SIG-M5 (cell line): ENCODE measurements around the gene COL6A5.

ENCODE experiments used
- DNase-seq: peaks from one replicate; lab custom pipeline; 2025; lab: John Stamatoyannopoulos, UW

The COL6A5 gene

DNA sequence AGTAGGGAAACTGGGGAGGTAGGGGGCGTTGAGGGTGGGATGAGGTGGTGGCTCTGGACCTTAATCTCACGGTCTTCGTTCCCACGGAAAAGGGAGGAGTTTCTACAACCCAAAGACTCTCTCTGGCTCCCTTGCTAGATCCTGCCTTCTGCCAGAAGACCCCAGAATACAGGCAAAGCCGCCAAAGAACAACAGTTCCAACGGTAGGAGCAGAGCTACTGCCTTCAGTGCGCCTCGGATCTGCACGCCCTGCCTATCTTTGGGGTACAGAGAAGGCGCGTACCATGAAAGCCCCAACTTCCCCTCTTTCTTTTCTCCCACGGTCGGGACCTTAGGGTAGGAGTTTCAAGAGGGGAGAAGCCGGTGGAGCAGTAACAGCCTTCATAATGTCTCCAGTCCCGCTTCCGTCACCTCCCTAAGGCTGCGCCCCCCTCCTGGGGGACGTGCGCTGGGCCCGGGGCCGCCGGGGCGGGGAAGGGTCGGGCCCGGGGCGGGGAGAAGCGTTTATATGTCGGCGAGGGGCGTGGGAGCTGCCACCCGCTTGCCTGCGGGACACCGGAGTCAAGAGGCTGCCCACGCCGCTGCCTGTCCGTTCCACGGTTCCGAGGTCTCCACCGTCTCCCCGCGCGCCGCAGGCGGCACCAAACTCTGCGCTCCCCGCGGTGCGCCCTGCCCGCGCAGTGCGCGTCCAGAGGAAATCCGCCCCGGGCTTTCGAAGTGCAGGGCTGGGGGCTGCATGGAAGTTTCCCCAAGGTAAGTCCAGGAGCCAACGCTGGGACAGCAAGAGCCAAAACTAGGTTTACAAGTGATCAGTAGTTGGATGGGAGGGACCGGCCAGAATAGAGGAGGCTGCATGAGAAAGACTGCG is 171.4 kb downstream of the COL6A5 start, which contains the start of gene COL6A6:
Gene COL6A6 (plus strand): TSS at position 533 of the 868 bp plus-strand sequence. CDS start 43,188 bp downstream, outside the sequence.
- no peak for DNase-seq

DNA sequence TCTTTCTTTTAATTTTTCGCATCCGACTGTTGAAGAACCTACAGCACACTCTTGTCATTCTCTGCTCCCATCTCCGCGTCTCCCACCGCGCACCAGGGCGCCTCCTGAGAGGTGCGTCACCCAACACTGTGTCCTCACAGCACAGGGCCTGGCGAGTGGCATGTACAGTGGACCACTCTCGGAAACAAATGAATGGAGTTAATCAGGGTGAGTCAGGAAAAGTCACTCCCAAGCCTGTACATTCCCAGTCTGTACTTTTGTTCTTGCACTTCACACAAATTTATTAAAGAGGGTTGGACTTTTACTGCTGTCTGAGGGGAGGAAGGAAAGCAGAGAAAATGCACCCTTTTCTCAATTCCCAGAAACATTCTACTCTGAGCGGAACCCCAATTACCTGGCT is 172.1 kb downstream of the COL6A5 start:
- no peak for DNase-seq

DNA sequence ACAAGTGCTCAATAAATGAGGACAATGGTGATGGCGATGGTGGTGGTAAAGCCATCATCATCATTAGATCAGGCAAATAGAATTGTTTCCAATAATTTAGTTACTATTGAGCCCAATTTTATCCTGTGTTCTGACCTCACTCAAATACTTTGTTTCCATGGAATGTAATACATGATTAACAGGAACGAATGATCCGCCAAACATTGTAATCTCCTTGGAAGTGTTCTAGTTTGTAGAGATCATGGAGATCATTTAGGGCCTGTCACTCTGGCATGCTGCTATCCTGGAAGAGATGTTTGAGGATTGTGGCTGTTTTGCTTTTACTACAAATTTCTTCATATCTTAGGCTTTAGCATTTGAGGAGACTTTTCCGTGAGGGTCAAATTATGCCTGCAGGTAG is 174.3 kb downstream of the COL6A5 start:
- DNase-seq, result no peak

DNA sequence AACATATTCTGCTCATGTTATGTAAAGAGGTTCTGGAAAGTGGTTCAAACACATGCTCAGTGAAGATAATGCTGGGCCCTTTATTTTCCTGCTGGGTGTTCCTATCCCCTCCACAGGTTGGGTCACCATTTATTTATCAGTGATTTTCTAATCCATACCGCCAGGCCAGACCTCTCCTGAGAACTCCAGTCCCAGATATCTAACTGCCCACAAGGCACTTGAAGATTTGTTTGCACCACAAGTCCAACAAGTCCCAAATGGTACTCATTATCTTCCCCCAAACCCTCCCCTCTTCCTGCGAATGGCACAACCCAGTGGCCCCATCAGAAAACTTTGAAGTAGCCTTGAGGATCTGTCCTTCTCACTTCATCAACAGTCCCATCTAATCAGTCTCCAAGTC is 176.9 kb downstream of the COL6A5 start:
- DNase-seq, result no peak

DNA sequence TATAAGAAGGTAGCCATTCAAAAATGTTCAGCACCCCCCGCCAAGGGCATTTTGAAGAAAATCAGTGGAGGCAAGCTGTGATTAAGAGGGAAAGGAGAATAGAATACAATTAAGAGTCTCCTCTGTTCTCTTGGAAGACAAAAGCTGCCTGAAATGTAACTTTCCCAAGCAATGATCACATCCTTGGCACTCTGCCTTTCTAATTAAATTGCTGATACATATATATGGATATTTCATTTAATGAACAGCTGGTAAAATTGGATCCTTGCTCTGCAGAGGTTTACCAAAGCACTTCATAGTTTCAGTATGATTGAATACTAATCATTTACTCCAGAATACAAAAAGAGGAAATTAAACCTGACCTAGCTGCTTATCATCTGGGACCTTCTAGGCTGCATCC is 182.0 kb downstream of the COL6A5 start:
- no peak for DNase-seq

DNA sequence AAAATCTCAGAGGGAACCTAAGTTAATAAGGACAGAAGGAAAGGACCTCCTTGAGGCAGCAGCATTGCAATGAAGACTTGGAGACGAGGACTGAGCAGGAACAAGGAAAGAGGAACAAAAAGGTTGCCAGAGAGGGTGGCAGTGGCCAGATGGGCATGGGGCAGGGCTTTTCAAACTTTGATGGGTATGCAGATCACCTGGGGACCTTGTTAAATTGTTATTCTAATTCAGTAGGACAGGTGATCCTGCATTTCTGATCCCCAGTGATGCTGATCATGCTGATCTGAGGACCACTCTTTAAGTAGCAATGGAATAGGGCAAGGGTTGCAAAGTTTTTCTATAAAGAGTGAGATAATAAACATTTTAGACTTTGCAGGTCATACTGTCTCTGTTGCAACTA is 182.6 kb downstream of the COL6A5 start:
- DNase-seq, result no peak

DNA sequence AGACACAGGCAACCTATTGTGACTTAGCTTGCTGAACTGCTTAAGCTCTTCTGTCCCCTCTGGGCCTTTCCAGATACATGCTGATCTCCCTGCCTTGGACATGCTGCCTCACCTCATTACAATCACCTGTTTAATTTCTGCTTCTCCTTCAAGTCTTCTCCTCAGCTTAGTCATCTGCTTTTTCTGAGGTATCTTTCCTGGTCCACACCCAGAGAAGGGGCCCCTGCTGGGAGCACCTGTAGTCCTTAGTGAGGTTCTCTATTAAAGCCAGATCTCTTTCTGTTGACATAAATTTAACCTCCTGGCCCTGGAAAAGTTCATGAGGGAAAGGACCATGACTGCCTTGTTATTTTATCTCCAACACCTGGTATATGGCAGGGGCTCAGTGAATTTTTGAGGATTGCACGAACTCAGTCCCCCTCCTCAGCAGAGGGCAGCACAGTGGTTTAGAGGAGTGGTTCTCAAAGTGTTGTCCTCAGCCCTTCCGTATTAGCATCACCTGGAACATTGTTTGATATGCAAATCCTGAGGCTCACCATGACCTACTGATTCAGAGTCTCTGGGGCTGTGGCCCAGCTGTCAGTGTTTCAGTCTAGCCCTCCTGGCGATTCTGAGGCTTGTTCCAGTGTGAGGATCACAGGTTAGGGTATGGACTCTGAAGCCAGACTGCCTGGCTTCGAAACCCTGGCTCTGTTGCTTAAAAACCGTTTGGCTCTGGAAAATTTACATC is 184.2 kb downstream of the COL6A5 start:
- DNase-seq, result no peak

DNA sequence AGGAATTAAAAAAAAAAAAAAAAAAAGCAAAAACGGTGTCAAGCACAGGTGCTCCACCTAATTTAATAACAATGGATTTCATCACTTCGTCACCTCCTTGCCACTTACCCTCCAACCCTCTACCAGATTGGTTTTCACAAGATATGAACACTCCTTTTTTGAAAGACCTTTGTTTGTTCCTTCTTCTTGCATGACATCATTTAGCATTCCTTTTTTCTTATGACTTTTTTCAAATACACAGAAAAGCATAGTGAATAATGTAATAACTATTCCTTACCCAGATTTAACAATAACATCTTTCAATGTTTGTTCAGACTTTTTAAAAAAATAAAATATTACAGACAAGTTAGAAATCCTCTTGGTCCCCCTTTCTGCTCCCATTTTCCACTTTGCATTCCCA is 187.8 kb downstream of the COL6A5 start:
- no peak for DNase-seq
